ENCODE results near the gene KIAA0586.

Gene KIAA0586

GRCh38 chr14:58593977-58594376 is 166.5 kb downstream of the KIAA0586 start:
- no peak for DNase-seq (ENCODE audit: low read depth in 1 of 2, low spot score in 1 of 2)

- DNase-seq (ENCODE audit: low read depth in 1 of 2, low spot score in 1 of 2) = no peak
Measured at GRCh38 chr14:58597041-58597440, 169.5 kb downstream of the KIAA0586 start.

- DNase-seq (ENCODE audit: low read depth in 1 of 2, low spot score in 1 of 2) = no peak
Measured at GRCh38 chr14:58598028-58598803, 170.7 kb downstream of the KIAA0586 start.

GRCh38 chr14:58598804-58599525 is 171.4 kb downstream of the KIAA0586 start:
- no peak for DNase-seq (ENCODE audit: low read depth in 1 of 2, low spot score in 1 of 2)

- no peak for DNase-seq (ENCODE audit: low read depth in 1 of 2, low spot score in 1 of 2)
Measured at GRCh38 chr14:58599707-58600106, 172.2 kb downstream of the KIAA0586 start.
